Measurements from ENCODE around the gene CNGA2.

The CNGA2 gene

GRCh38 chrX:151754047-151754429, 19.5 kb downstream of the CNGA2 start:
- Histone ChIP-seq H3K36me3 (ENCODE audit: insufficient read depth, low read length) (no peaks in the 10 kb centered on the region), H3K27ac (ENCODE audit: low read depth, low read length) (no peak overlapping the region), H3K9me3 (ENCODE audit: low read length) (no peaks in the 10 kb centered on the region), H3K4me3 (ENCODE audit: low read depth in 1 of 2, low read length in 2 of 2) (no peak overlapping the region), H3K4me1 (ENCODE audit: insufficient read depth, low read length) (no peaks in the 10 kb centered on the region), H3K9ac (ENCODE audit: low read length) (no peak overlapping the region), H3K27me3 (ENCODE audit: control insufficient read depth in 1 of 2, insufficient read depth in 2 of 2, low read length in 2 of 2) (peaks cover 10 to 11% of the 10 kb centered on the region in 2 donors)

- Histone ChIP-seq H3K4me1 (ENCODE audit: insufficient read depth, low read length) (no peaks in the 10 kb centered on the region), H3K9ac (ENCODE audit: low read length) (no peak overlapping the region), H3K9me3 (ENCODE audit: low read length) (no peaks in the 10 kb centered on the region), H3K27ac (ENCODE audit: low read depth, low read length) (no peak overlapping the region), H3K27me3 (ENCODE audit: control insufficient read depth in 1 of 2, insufficient read depth in 2 of 2, low read length in 2 of 2) (peaks cover 10 to 11% of the 10 kb centered on the region in 2 donors), H3K36me3 (ENCODE audit: insufficient read depth, low read length) (no peaks in the 10 kb centered on the region), H3K4me3 (ENCODE audit: low read depth in 1 of 2, low read length in 2 of 2) (no peak overlapping the region)
Observed at GRCh38 chrX:151754641-151755215, 20.2 kb downstream of the CNGA2 start.

DNA sequence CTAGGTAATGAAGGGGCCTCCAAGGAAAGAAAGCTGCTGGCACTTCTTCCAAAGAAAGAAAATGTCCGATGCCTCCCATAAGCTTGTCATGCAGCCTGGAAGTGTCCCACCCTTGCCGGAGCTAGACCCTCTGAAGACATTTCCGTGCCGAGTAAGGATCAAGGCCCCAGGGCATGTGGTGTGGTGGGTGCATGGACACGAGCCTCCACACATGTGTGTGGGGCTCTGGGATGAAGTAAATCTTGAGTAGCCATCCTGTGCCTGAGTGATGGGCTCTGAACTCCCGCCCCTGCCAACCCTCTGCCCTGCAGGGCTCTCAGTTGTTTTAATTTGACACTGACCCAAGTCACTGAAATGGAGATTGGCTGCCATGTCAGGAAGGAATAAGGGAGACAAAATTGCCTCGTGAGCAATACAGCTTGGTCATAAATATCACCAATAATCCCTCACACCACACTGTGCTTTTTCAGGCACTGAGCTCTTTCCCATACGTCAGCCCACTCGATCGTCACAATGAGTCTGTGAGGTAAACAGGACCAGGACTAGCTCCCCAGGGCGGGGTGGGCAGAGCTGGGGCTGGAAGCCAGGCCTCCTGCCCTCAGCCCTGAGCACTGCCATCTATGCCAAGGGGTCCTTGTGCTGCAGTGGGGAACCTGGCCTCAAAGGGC, 24.6 kb downstream of the CNGA2 start:
- Histone ChIP-seq H3K36me3 (ENCODE audit: insufficient read depth, low read length) (no peaks in the 10 kb centered on the region), H3K4me3 (ENCODE audit: low read depth in 1 of 2, low read length in 2 of 2) (no peak overlapping the region), H3K27me3 (ENCODE audit: control insufficient read depth in 1 of 2, insufficient read depth in 2 of 2, low read length in 2 of 2) (peaks cover 0 to 11% of the 10 kb centered on the region in 2 donors), H3K27ac (ENCODE audit: low read depth, low read length) (no peak overlapping the region), H3K4me1 (ENCODE audit: insufficient read depth, low read length) (no peaks in the 10 kb centered on the region), H3K9ac (ENCODE audit: low read length) (no peak overlapping the region), H3K9me3 (ENCODE audit: low read length) (no peaks in the 10 kb centered on the region)

DNA sequence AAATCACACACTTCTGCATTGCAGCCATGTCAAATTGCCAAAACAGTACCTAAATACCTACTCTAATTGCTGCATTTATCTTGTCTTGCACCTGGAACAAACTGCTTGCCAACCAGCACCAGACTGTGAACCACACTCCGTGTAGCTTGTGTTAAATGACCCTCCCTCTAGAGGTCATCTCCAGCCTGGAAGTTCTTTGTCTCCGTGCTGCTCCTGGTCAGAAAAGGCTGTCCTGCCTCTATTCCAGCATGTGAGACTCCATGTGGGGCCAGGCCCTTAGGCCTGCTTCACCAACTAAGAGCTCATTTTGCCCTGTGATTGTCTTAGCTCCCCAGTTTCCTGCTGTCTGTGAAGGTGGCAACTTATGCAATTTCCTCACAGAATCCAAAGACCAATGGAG, 28.3 kb downstream of the CNGA2 start:
- Histone ChIP-seq H3K4me3 (ENCODE audit: low read depth in 1 of 2, low read length in 2 of 2) (no peak overlapping the region), H3K36me3 (ENCODE audit: insufficient read depth, low read length) (no peaks in the 10 kb centered on the region), H3K27ac (ENCODE audit: low read depth, low read length) (no peak overlapping the region), H3K9me3 (ENCODE audit: low read length) (no peaks in the 10 kb centered on the region), H3K27me3 (ENCODE audit: control insufficient read depth in 1 of 2, insufficient read depth in 2 of 2, low read length in 2 of 2) (no peaks in the 10 kb centered on the region), H3K9ac (ENCODE audit: low read length) (no peak overlapping the region), H3K4me1 (ENCODE audit: insufficient read depth, low read length) (no peaks in the 10 kb centered on the region)

DNA sequence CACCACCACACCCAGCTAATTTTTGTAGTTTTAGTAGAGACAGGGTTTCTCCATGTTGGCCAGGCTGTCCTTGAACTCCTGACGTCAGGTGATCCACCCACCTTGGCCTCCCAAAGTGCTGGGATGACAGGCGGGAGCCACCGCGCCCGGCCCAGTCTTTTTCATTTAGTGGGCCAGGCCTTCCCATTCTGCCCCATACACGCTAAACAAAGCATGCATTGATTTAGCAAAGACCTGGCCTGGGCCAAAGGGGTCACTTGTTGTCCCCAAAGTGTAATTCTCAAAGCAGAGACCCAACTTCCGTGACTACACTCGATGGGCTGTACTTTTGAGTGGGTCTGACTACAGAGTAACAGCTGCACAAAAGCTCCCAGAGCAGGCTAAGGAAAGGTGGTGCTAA, 29.2 kb downstream of the CNGA2 start:
- Histone ChIP-seq H3K4me3 (ENCODE audit: low read depth in 1 of 2, low read length in 2 of 2) (no peak overlapping the region), H3K9me3 (ENCODE audit: low read length) (no peaks in the 10 kb centered on the region), H3K27me3 (ENCODE audit: control insufficient read depth in 1 of 2, insufficient read depth in 2 of 2, low read length in 2 of 2) (no peaks in the 10 kb centered on the region), H3K9ac (ENCODE audit: low read length) (no peak overlapping the region), H3K4me1 (ENCODE audit: insufficient read depth, low read length) (no peaks in the 10 kb centered on the region), H3K36me3 (ENCODE audit: insufficient read depth, low read length) (no peaks in the 10 kb centered on the region), H3K27ac (ENCODE audit: low read depth, low read length) (no peak overlapping the region)

DNA sequence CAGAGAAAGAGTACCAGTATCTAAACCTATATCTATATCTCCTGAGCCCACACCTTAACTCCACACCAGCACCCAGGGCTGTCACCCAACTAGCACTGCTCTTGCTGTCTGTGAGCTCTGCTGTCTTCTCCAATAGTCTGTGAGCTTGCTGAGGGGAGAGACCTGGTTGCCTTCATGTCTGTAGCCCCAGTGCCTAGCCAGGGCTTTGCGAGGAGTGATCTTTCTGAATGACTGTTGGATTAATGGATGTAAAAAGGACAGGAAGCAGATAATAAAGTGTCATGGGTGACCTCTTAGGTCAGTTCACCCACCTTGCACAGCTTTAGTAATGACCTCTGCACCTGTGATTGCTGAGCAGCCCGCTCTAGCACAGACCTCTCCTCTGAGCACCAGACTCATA, 30.5 kb downstream of the CNGA2 start:
- Histone ChIP-seq H3K9me3 (ENCODE audit: low read length) (no peaks in the 10 kb centered on the region), H3K36me3 (ENCODE audit: insufficient read depth, low read length) (no peaks in the 10 kb centered on the region), H3K4me3 (ENCODE audit: low read depth in 1 of 2, low read length in 2 of 2) (no peak overlapping the region), H3K4me1 (ENCODE audit: insufficient read depth, low read length) (no peaks in the 10 kb centered on the region), H3K9ac (ENCODE audit: low read length) (no peak overlapping the region), H3K27ac (ENCODE audit: low read depth, low read length) (no peak overlapping the region), H3K27me3 (ENCODE audit: control insufficient read depth in 1 of 2, insufficient read depth in 2 of 2, low read length in 2 of 2) (no peaks in the 10 kb centered on the region)

- Histone ChIP-seq H3K9ac (ENCODE audit: low read length) (no peak overlapping the region), H3K4me1 (ENCODE audit: insufficient read depth, low read length) (no peaks in the 10 kb centered on the region), H3K4me3 (ENCODE audit: low read depth in 1 of 2, low read length in 2 of 2) (no peak overlapping the region), H3K27ac (ENCODE audit: low read depth, low read length) (no peak overlapping the region), H3K27me3 (ENCODE audit: control insufficient read depth in 1 of 2, insufficient read depth in 2 of 2, low read length in 2 of 2) (peaks cover 0 to 3% of the 10 kb centered on the region in 2 donors), H3K9me3 (ENCODE audit: low read length) (no peaks in the 10 kb centered on the region), H3K36me3 (ENCODE audit: insufficient read depth, low read length) (no peaks in the 10 kb centered on the region)
Observed at GRCh38 chrX:151771726-151772125, 37.2 kb downstream of the CNGA2 start.

DNA sequence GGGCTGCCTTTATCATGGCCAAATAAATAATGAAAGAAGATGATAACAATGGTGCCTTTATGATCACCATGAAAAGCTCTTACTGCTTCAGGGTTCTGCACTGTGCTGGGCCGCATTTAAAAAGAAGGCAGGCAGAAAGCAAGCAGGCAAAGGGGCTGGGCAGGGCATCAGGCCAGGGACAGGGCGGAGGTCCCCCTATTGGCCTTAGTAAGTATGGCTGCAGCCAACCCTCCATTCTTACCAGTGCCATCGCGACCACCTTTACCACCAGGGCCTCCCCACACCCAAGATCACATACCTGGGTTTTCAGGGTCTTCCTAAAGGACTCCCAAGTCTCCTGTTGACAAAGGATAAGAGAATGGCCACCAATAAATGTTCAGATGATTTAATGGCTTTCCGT, 38.9 kb downstream of the CNGA2 start:
- Histone ChIP-seq H3K27me3 (ENCODE audit: control insufficient read depth in 1 of 2, insufficient read depth in 2 of 2, low read length in 2 of 2) (peaks cover 0 to 8% of the 10 kb centered on the region in 2 donors), H3K4me1 (ENCODE audit: insufficient read depth, low read length) (no peaks in the 10 kb centered on the region), H3K9ac (ENCODE audit: low read length) (no peak overlapping the region), H3K4me3 (ENCODE audit: low read depth in 1 of 2, low read length in 2 of 2) (no peak overlapping the region), H3K9me3 (ENCODE audit: low read length) (no peaks in the 10 kb centered on the region), H3K27ac (ENCODE audit: low read depth, low read length) (no peak overlapping the region), H3K36me3 (ENCODE audit: insufficient read depth, low read length) (no peaks in the 10 kb centered on the region)

GRCh38 chrX:151774421-151774820, 39.9 kb downstream of the CNGA2 start:
- Histone ChIP-seq H3K27ac (ENCODE audit: low read depth, low read length) (no peak overlapping the region), H3K27me3 (ENCODE audit: control insufficient read depth in 1 of 2, insufficient read depth in 2 of 2, low read length in 2 of 2) (peaks cover 0 to 8% of the 10 kb centered on the region in 2 donors), H3K36me3 (ENCODE audit: insufficient read depth, low read length) (no peaks in the 10 kb centered on the region), H3K9ac (ENCODE audit: low read length) (no peak overlapping the region), H3K9me3 (ENCODE audit: low read length) (no peaks in the 10 kb centered on the region), H3K4me3 (ENCODE audit: low read depth in 1 of 2, low read length in 2 of 2) (no peak overlapping the region), H3K4me1 (ENCODE audit: insufficient read depth, low read length) (no peaks in the 10 kb centered on the region)

DNA sequence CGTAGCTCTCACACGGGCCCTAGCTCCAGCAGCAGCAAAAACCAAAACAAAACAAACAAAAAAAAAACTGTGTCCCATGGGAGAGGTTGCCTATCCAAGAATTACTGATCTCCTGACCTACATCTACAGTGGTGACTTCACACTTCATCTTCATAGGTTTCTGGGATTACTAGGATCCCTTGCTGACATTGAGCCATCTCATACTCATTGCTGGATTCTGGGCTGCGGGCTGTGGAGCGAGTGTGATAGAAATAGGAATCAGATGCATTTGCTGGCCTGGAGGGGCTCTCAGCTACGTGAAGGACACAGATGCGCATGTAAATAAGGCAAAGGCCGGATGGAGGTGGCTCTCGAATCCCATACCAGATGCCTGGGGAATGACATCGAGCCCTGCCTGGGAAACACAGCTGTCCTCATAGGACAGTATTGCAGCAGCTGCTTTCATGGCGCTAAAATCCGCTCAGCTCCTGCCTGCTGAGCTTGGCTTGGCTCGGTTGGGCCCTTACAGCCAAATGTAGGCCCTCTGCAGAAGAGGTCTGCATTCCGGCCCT, 41.7 kb downstream of the CNGA2 start:
- Histone ChIP-seq H3K9me3 (ENCODE audit: low read length) (no peaks in the 10 kb centered on the region), H3K4me1 (ENCODE audit: insufficient read depth, low read length) (no peaks in the 10 kb centered on the region), H3K27ac (ENCODE audit: low read depth, low read length) (no peak overlapping the region), H3K9ac (ENCODE audit: low read length) (no peak overlapping the region), H3K4me3 (ENCODE audit: low read depth in 1 of 2, low read length in 2 of 2) (no peak overlapping the region), H3K36me3 (ENCODE audit: insufficient read depth, low read length) (no peaks in the 10 kb centered on the region), H3K27me3 (ENCODE audit: control insufficient read depth in 1 of 2, insufficient read depth in 2 of 2, low read length in 2 of 2) (peaks cover 0 to 8% of the 10 kb centered on the region in 2 donors)

- H3K36me3 ChIP-seq (ENCODE audit: insufficient read depth, low read length), result no peaks in the 10 kb centered on the region
- H3K4me3 ChIP-seq (ENCODE audit: low read depth in 1 of 2, low read length in 2 of 2), result no peak overlapping the region
- no peak overlapping the region for H3K9ac ChIP-seq (ENCODE audit: low read length)
- H3K27ac ChIP-seq (ENCODE audit: low read depth, low read length), result no peak overlapping the region
- no peaks in the 10 kb centered on the region for H3K9me3 ChIP-seq (ENCODE audit: low read length)
- H3K27me3 ChIP-seq (ENCODE audit: control insufficient read depth in 1 of 2, insufficient read depth in 2 of 2, low read length in 2 of 2), result peaks cover 0 to 8% of the 10 kb centered on the region in 2 donors
- H3K4me1 ChIP-seq (ENCODE audit: insufficient read depth, low read length), result no peaks in the 10 kb centered on the region
Observed at GRCh38 chrX:151776936-151777335, 42.4 kb downstream of the CNGA2 start.

- Histone ChIP-seq H3K9me3 (ENCODE audit: low read length) (no peaks in the 10 kb centered on the region), H3K27me3 (ENCODE audit: control insufficient read depth in 1 of 2, insufficient read depth in 2 of 2, low read length in 2 of 2) (peaks cover 0 to 5% of the 10 kb centered on the region in 2 donors), H3K9ac (ENCODE audit: low read length) (no peak overlapping the region), H3K27ac (ENCODE audit: low read depth, low read length) (no peak overlapping the region), H3K4me3 (ENCODE audit: low read depth in 1 of 2, low read length in 2 of 2) (no peak overlapping the region), H3K4me1 (ENCODE audit: insufficient read depth, low read length) (no peaks in the 10 kb centered on the region), H3K36me3 (ENCODE audit: insufficient read depth, low read length) (no peaks in the 10 kb centered on the region)
Observed at GRCh38 chrX:151779258-151779657, 44.7 kb downstream of the CNGA2 start.

Measured in muscle layer of colon (tissue), 2 donors.